ENCODE results near the gene CCDC106.

The CCDC106 gene

DNA sequence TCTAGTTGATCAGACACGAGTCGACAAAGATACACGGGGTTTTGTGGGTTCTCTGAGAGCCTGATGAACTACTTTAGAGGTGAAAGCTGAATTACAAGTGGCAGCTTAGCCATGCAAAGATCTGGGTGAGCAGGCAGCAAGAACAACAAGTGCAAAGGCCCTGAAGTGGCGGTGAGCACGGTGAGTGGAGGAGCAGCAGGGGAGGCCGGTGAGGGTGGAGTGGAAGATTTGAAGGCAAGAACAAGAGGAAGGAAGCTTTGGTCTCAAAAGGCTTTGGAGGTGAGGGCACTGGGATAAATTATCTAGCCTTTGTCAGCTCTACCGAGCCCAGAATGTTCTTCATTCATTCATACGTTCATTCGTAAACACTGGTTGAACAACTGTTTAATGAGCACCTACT is 41.2 kb upstream of the CCDC106 start:
- TF ChIP-seq, protein P1, sequence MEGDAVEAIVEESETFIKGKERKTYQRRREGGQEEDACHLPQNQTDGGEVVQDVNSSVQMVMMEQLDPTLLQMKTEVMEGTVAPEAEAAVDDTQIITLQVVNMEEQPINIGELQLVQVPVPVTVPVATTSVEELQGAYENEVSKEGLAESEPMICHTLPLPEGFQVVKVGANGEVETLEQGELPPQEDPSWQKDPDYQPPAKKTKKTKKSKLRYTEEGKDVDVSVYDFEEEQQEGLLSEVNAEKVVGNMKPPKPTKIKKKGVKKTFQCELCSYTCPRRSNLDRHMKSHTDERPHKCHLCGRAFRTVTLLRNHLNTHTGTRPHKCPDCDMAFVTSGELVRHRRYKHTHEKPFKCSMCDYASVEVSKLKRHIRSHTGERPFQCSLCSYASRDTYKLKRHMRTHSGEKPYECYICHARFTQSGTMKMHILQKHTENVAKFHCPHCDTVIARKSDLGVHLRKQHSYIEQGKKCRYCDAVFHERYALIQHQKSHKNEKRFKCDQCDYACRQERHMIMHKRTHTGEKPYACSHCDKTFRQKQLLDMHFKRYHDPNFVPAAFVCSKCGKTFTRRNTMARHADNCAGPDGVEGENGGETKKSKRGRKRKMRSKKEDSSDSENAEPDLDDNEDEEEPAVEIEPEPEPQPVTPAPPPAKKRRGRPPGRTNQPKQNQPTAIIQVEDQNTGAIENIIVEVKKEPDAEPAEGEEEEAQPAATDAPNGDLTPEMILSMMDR (conservative IDR thresholded peaks at IDR 0.05): no peak
- H3K27ac ChIP-seq: peak overlapping the region; percentile 95

DNA sequence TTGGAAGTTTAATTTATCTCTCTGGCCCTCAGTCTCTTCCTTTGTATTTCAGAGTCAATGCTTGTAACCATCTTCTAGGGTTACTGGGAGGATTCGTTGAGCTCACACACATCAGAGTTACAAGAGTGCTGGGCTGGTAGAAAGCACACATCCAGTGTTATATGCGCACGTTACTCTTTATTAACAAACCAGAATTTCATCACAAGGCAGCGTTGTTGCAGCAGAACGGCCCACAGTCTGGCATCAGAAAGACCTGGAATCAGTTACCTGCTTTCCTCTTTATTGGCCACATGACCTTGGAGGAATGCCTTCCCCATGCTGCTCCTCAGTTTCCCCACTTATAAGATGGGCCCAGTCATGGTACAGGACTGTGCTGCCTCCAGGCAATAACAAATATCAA is 38.7 kb upstream of the CCDC106 start:
- TF ChIP-seq, protein P1 (conservative IDR thresholded peaks at IDR 0.05): no peak
- H3K27ac ChIP-seq: no peak overlapping the region

DNA sequence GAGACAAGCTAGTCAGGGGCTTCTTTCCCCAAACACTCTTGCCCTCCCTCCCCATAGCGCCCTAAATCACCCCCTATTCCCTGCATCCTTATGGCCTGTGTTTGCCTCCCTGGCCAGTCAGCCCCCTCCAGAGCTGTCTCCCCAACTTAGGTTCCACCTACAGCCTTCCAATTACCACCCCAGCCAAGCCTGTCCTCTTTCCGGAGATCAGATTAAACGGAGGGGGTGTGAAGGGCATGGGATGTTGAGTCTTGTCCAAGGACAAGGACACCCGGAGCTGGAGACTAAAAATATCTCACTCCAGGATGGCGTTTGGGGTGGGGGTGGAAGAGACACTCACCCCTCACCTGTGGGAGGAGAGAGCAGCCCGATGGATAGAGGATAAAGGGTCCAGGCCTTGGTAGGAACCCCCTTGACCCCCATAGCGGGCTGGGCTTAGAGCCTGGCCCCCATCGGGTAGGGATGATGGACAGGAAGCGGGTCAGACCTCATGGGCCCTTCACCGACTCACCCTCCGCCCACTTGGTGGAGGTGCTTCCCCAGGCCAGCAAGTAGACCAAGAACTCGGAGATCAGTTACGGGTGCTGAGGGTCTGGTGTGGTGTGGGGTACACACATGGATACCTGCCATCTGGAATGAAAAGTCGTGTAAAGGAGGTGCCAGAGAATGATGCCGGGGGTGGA is 36.6 kb upstream of the CCDC106 start:
- TF ChIP-seq, protein P1 (conservative IDR thresholded peaks at IDR 0.05): no peak
- no peak overlapping the region for H3K27ac ChIP-seq

DNA sequence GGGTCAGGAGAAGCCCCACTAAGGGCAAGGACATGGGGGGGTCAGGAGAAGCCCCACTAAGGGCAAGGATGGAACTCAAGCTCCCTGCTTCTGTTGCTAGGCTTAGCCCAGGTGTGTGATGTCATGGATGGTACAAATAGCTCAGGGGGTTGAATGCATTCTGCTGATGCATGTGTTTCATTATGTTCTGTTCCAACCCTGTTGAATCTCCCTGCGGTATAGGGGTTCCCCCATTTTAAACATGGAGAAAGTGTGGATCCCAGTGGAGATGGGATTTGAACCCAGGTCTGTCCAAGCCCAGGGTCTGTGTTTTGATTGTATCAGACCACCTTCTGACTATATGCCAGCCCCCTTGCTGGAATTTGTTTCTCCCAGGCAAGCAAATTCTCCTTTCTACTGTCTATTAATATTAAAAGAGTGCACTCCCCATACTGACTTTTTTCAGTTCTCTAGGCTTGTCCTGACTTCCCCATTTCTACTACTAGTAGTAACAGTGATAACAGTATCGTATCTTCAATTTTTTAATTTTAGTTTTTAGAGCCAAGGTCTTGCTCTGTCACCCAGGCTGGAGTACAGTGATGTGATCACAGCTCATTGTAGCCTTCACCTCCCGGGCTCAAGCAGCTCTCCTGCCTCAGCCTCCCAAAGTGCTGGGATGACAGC is 35.9 kb upstream of the CCDC106 start:
- H3K27ac ChIP-seq: no peak overlapping the region
- TF ChIP-seq, protein P1 (conservative IDR thresholded peaks at IDR 0.05): no peak

DNA sequence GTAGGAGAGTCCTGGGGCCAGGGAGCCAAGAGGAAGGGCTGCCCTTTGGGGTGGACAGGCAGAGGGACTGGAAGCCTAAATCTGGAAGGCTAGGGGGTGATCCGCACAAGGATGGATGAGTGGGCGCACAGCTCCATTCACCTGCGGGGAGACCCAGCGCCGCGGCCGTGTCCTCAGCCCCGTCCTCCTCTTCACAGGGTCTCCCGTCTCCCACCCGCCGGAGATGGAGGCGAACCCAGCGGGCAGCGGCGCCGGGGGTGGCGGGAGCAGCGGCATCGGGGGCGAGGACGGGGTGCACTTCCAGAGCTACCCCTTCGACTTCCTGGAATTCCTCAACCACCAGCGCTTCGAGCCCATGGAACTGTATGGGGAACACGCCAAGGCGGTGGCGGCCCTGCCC is 34.6 kb upstream of the CCDC106 start:
- no peak overlapping the region for H3K27ac ChIP-seq
- TF ChIP-seq, protein P1 (conservative IDR thresholded peaks at IDR 0.05): no peak

DNA sequence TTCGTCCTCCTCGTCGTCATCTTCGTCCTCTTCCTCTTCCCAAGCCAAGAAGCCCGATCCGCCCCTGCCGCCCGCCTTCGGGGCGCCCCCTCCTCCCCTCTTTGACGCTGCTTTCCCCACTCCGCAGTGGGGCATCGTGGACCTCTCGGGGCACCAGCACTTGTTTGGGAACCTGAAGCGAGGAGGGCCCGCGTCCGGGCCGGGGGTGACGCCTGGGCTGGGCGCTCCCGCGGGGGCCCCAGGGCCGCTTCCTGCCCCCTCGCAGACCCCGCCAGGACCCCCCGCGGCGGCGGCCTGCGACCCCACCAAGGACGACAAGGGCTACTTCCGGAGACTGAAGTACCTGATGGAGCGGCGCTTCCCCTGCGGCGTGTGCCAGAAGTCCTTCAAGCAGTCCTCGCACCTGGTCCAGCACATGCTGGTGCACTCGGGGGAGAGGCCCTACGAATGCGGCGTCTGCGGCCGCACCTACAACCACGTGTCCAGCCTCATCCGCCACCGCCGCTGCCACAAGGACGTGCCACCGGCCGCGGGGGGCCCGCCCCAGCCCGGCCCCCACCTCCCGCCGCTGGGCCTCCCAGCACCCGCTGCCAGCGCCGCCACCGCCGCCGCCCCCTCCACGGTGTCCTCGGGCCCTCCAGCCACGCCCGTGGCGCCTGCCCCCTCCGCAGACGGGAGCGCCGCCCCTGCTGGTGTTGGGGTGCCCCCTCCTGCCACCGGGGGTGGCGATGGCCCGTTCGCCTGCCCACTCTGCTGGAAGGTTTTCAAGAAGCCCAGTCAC is 33.9 kb upstream of the CCDC106 start:
- TF ChIP-seq, protein P1 (conservative IDR thresholded peaks at IDR 0.05): no peak
- H3K27ac ChIP-seq: no peak overlapping the region
